H1 (cell line): ENCODE data around the gene DNLZ. TPM values are rescaled to one million over a fixed set of nuclear protein-coding genes. Genes with fewer than 3 reads are reported as not detected.

Source experiments
- BACH1 ChIP-seq: IDR thresholded peaks from 2 replicates; pipeline ENCODE4 v1.6.1; 2012; ENCODE audit warnings: low read length, improper control_type of control experiment
- SP2 ChIP-seq: IDR thresholded peaks from 2 replicates; pipeline ENCODE4 v1.6.1; 2012; ENCODE audit warnings: mild to moderate bottlenecking, low read length, inconsistent platforms
- TAF1 ChIP-seq: IDR thresholded peaks from 2 replicates; pipeline ENCODE4 v1.6.1; 2011; ENCODE audit warnings: mild to moderate bottlenecking, low read depth, low read length
- polyA plus RNA-seq, 7 experiments: library from polyadenylated mRNA; depleted of rRNA in 3 of 7; stranded (reverse) in 5 of 7; unstranded in 2 of 7; fragments of >200 nt in 5 of 7; fragments of 200-250 nt in 2 of 7; gene quantifications; 1 replicate in 5 of 7; 2 replicates in 1 of 7; 4 replicates in 1 of 7; pipeline versions ENCODE4 v1.2.1 to v1.2.3, GENCODE V29; 2011 to 2013; ENCODE audit warnings: missing spikeins in 2 of 7, mixed read lengths in 2 of 7
- total RNA-seq: library from RNA; stranded (reverse); fragmentation: NEBNext Ultra II Directional; extraction: Animal tissue kit (Norgen Biotek cat#: 25700); gene quantifications from 2 replicates; pipeline ENCODE4 v1.2.1, GENCODE V29; 2021

DNLZ gene
- total and polyA plus RNA-seq, 2 of the 8 experiments (the other 6 are each of a cell fraction or from before 2014, with no cell fraction given): 11.6 to 17.9 TPM

DNA sequence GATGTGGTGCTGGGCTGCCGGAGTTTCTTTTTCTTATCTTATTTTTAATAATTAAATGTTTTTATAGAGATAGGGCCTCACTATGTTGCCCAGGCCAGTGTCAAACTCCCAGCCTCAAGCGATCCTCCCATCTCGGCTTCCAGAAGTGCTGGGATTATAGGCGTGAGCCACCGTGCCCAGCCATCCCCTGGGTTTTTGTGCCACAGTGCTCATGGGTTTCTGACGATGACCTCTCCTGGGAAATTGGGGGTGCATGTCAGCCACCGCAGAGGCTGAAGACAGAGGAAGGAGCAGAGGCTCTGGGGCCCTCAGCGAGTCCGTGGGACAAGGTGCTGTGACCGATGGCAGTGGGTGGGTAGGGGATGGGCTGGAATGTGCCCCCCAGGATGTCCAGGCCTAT, 21.8 kb downstream of the DNLZ start (continued):
- TF ChIP-seq TAF1 (no peak), SP2 (no peak), BACH1 (no peak)
- TF ChIP-seq, all 59 proteins: peak for 0
